ENCODE results near the gene PLCL2.
"Not testable (repeated sequence)": the region's sequence is repeated elsewhere in the genome, so short reads cannot be mapped to it uniquely, and the experiment has no call there.

The PLCL2 gene

GRCh38 chr3:17103579-17103978, 218.8 kb downstream of the PLCL2 start:
- Histone ChIP-seq H3K27me3 (replicated peaks in 2 of 5; ENCODE audit: control insufficient read depth in 4 of 5, insufficient read depth in 5 of 5, low read length in 4 of 5) (no peaks in the 10 kb centered on the region), H3K9me3 (ENCODE audit: control extremely low read depth in 1 of 5, control insufficient read depth in 4 of 5, insufficient read depth in 2 of 5, low read depth in 1 of 5, low read length in 4 of 5) (peaks cover 0 to 9% (median 0%) of the 10 kb centered on the region in 5 experiments), H3K4me1 (ENCODE audit: control extremely low read depth in 1 of 4, control insufficient read depth in 4 of 4, insufficient read depth in 4 of 4, low read length in 3 of 4) (no peaks in the 10 kb centered on the region), H3K4me3 (ENCODE audit: control insufficient read depth in 1 of 7, extremely low read depth in 1 of 7, insufficient read depth in 4 of 7, low read depth in 2 of 7, low read length in 6 of 7) (no peak overlapping the region), H3K36me3 (ENCODE audit: control insufficient read depth in 4 of 4, insufficient read depth in 4 of 4, low read length in 3 of 4) (no peaks in the 10 kb centered on the region), H3K27ac (ENCODE audit: insufficient read depth in 1 of 2, low read depth in 1 of 2, low read length in 2 of 2, poor library complexity in 1 of 2, severe bottlenecking in 2 of 2) (no peak overlapping the region)
- no CpG with 5 or more reads among the region's 1 CpG for WGBS (ENCODE audit: insufficient coverage)
- DNase-seq = no peak
- POLR2A ChIA-PET = interaction anchor here (0.7 kb wide), 1 partner anchor 52 kb away, joined by 3 read pairs; no protein-coding TSS in a partner anchor
- CTCF ChIA-PET = no interaction called here

- POLR2A ChIA-PET, DNase-seq: not testable (repeated sequence)
- WGBS (ENCODE audit: insufficient coverage) = 98% methylated on average over 5 of the region's 5 CpGs
These were observed 222.0 kb downstream of the PLCL2 start for GRCh38 chr3:17106801-17107200.

GRCh38 chr3:17110660-17111396, 226.1 kb downstream of the PLCL2 start:
- peak; percentile 2 to 74 (median 73) for DNase-seq
- no peak overlapping the region for H3K27ac ChIP-seq (ENCODE audit: insufficient read depth in 1 of 2, low read depth in 1 of 2, low read length in 2 of 2, poor library complexity in 1 of 2, severe bottlenecking in 2 of 2)
- H3K4me1 ChIP-seq (ENCODE audit: control extremely low read depth in 1 of 4, control insufficient read depth in 4 of 4, insufficient read depth in 4 of 4, low read length in 3 of 4) = peaks cover 0 to 4% (median 1%) of the 10 kb centered on the region in 4 experiments
- ChIA-PET POLR2A (no interaction called here), CTCF (no interaction called here)
- H3K4me3 ChIP-seq (ENCODE audit: control insufficient read depth in 1 of 7, extremely low read depth in 1 of 7, insufficient read depth in 4 of 7, low read depth in 2 of 7, low read length in 6 of 7) = no peak overlapping the region
- WGBS (ENCODE audit: insufficient coverage) = 37% methylated on average over 3 of the region's 8 CpGs
- no peaks in the 10 kb centered on the region for H3K27me3 ChIP-seq (replicated peaks in 2 of 5; ENCODE audit: control insufficient read depth in 4 of 5, insufficient read depth in 5 of 5, low read length in 4 of 5)
- no peaks in the 10 kb centered on the region for H3K36me3 ChIP-seq (ENCODE audit: control insufficient read depth in 4 of 4, insufficient read depth in 4 of 4, low read length in 3 of 4)
- peaks cover 0 to 8% (median 3%) of the 10 kb centered on the region in 5 experiments for H3K9me3 ChIP-seq (ENCODE audit: control extremely low read depth in 1 of 5, control insufficient read depth in 4 of 5, insufficient read depth in 2 of 5, low read depth in 1 of 5, low read length in 4 of 5)

More at GRCh38 chr3:17106801-17107200, 222.0 kb downstream of the PLCL2 start:
- H3K4me3 ChIP-seq (ENCODE audit: control insufficient read depth in 1 of 7, extremely low read depth in 1 of 7, insufficient read depth in 4 of 7, low read depth in 2 of 7, low read length in 6 of 7); H3K4me1 ChIP-seq (ENCODE audit: control extremely low read depth in 1 of 4, control insufficient read depth in 4 of 4, insufficient read depth in 4 of 4, low read length in 3 of 4); CTCF ChIA-PET; H3K36me3 ChIP-seq (ENCODE audit: control insufficient read depth in 4 of 4, insufficient read depth in 4 of 4, low read length in 3 of 4); H3K9me3 ChIP-seq (ENCODE audit: control extremely low read depth in 1 of 5, control insufficient read depth in 4 of 5, insufficient read depth in 2 of 5, low read depth in 1 of 5, low read length in 4 of 5); H3K27me3 ChIP-seq (replicated peaks in 2 of 5; ENCODE audit: control insufficient read depth in 4 of 5, insufficient read depth in 5 of 5, low read length in 4 of 5); H3K27ac ChIP-seq (ENCODE audit: insufficient read depth in 1 of 2, low read depth in 1 of 2, low read length in 2 of 2, poor library complexity in 1 of 2, severe bottlenecking in 2 of 2): not testable (repeated sequence)

GRCh38 chr3:17111586-17111985, 226.8 kb downstream of the PLCL2 start:
- no peaks in the 10 kb centered on the region for H3K27me3 ChIP-seq (replicated peaks in 2 of 5; ENCODE audit: control insufficient read depth in 4 of 5, insufficient read depth in 5 of 5, low read length in 4 of 5)
- H3K4me1 ChIP-seq (ENCODE audit: control extremely low read depth in 1 of 4, control insufficient read depth in 4 of 4, insufficient read depth in 4 of 4, low read length in 3 of 4) = peaks cover 0 to 4% (median 1%) of the 10 kb centered on the region in 4 experiments
- no peak overlapping the region for H3K27ac ChIP-seq (ENCODE audit: insufficient read depth in 1 of 2, low read depth in 1 of 2, low read length in 2 of 2, poor library complexity in 1 of 2, severe bottlenecking in 2 of 2)
- ChIA-PET CTCF (no interaction called here), POLR2A (no interaction called here)
- WGBS (ENCODE audit: insufficient coverage) = 100% methylated on average over 2 of the region's 3 CpGs
- no peak overlapping the region for H3K4me3 ChIP-seq (ENCODE audit: control insufficient read depth in 1 of 7, extremely low read depth in 1 of 7, insufficient read depth in 4 of 7, low read depth in 2 of 7, low read length in 6 of 7)
- no peaks in the 10 kb centered on the region for H3K36me3 ChIP-seq (ENCODE audit: control insufficient read depth in 4 of 4, insufficient read depth in 4 of 4, low read length in 3 of 4)
- no peak for DNase-seq
- peaks cover 0 to 8% (median 3%) of the 10 kb centered on the region in 5 experiments for H3K9me3 ChIP-seq (ENCODE audit: control extremely low read depth in 1 of 5, control insufficient read depth in 4 of 5, insufficient read depth in 2 of 5, low read depth in 1 of 5, low read length in 4 of 5)

- Histone ChIP-seq H3K27ac (ENCODE audit: insufficient read depth in 1 of 2, low read depth in 1 of 2, low read length in 2 of 2, poor library complexity in 1 of 2, severe bottlenecking in 2 of 2) (no peak overlapping the region), H3K36me3 (ENCODE audit: control insufficient read depth in 4 of 4, insufficient read depth in 4 of 4, low read length in 3 of 4) (no peaks in the 10 kb centered on the region), H3K4me3 (ENCODE audit: control insufficient read depth in 1 of 7, extremely low read depth in 1 of 7, insufficient read depth in 4 of 7, low read depth in 2 of 7, low read length in 6 of 7) (no peak overlapping the region), H3K9me3 (ENCODE audit: control extremely low read depth in 1 of 5, control insufficient read depth in 4 of 5, insufficient read depth in 2 of 5, low read depth in 1 of 5, low read length in 4 of 5) (peaks cover 0 to 8% (median 3%) of the 10 kb centered on the region in 5 experiments), H3K4me1 (ENCODE audit: control extremely low read depth in 1 of 4, control insufficient read depth in 4 of 4, insufficient read depth in 4 of 4, low read length in 3 of 4) (peaks cover 0 to 3% (median 1%) of the 10 kb centered on the region in 4 experiments), H3K27me3 (replicated peaks in 2 of 5; ENCODE audit: control insufficient read depth in 4 of 5, insufficient read depth in 5 of 5, low read length in 4 of 5) (no peaks in the 10 kb centered on the region)
- WGBS (ENCODE audit: insufficient coverage) = 98% methylated on average over 3 of the region's 3 CpGs
- no peak for DNase-seq
- POLR2A ChIA-PET = no interaction called here
- CTCF ChIA-PET = no interaction called here
These were observed 230.4 kb downstream of the PLCL2 start for GRCh38 chr3:17115186-17115585.

- no peak overlapping the region for H3K27ac ChIP-seq (ENCODE audit: insufficient read depth in 1 of 2, low read depth in 1 of 2, low read length in 2 of 2, poor library complexity in 1 of 2, severe bottlenecking in 2 of 2)
- H3K9me3 ChIP-seq (ENCODE audit: control extremely low read depth in 1 of 5, control insufficient read depth in 4 of 5, insufficient read depth in 2 of 5, low read depth in 1 of 5, low read length in 4 of 5) = peaks cover 0 to 8% (median 3%) of the 10 kb centered on the region in 5 experiments
- whole genome bisulfite sequencing (ENCODE audit: insufficient coverage) = 95% methylated on average over 6 of the region's 8 CpGs
- no peaks in the 10 kb centered on the region for H3K27me3 ChIP-seq (replicated peaks in 2 of 5; ENCODE audit: control insufficient read depth in 4 of 5, insufficient read depth in 5 of 5, low read length in 4 of 5)
- H3K4me1 ChIP-seq (ENCODE audit: control extremely low read depth in 1 of 4, control insufficient read depth in 4 of 4, insufficient read depth in 4 of 4, low read length in 3 of 4) = no peaks in the 10 kb centered on the region
- no peak overlapping the region for H3K4me3 ChIP-seq (ENCODE audit: control insufficient read depth in 1 of 7, extremely low read depth in 1 of 7, insufficient read depth in 4 of 7, low read depth in 2 of 7, low read length in 6 of 7)
- ChIA-PET POLR2A (interaction anchor here (0.7 kb wide), 1 partner anchor 9 kb away, joined by 3 read pairs; no protein-coding TSS in a partner anchor), CTCF (no interaction called here)
- H3K36me3 ChIP-seq (ENCODE audit: control insufficient read depth in 4 of 4, insufficient read depth in 4 of 4, low read length in 3 of 4) = no peaks in the 10 kb centered on the region
- DNase-seq = no peak
These were observed 231.3 kb downstream of the PLCL2 start for GRCh38 chr3:17116007-17116600.

GRCh38 chr3:17118771-17119170, 234.0 kb downstream of the PLCL2 start:
- DNase-seq = no peak
- peaks cover 0 to 12% (median 3%) of the 10 kb centered on the region in 5 experiments for H3K9me3 ChIP-seq (ENCODE audit: control extremely low read depth in 1 of 5, control insufficient read depth in 4 of 5, insufficient read depth in 2 of 5, low read depth in 1 of 5, low read length in 4 of 5)
- H3K27me3 ChIP-seq (replicated peaks in 2 of 5; ENCODE audit: control insufficient read depth in 4 of 5, insufficient read depth in 5 of 5, low read length in 4 of 5) = no peaks in the 10 kb centered on the region
- H3K4me3 ChIP-seq (ENCODE audit: control insufficient read depth in 1 of 7, extremely low read depth in 1 of 7, insufficient read depth in 4 of 7, low read depth in 2 of 7, low read length in 6 of 7) = no peak overlapping the region
- 96% methylated on average over 5 of the region's 6 CpGs for WGBS (ENCODE audit: insufficient coverage)
- H3K36me3 ChIP-seq (ENCODE audit: control insufficient read depth in 4 of 4, insufficient read depth in 4 of 4, low read length in 3 of 4) = no peaks in the 10 kb centered on the region
- POLR2A ChIA-PET = no interaction called here
- no peak overlapping the region for H3K27ac ChIP-seq (ENCODE audit: insufficient read depth in 1 of 2, low read depth in 1 of 2, low read length in 2 of 2, poor library complexity in 1 of 2, severe bottlenecking in 2 of 2)
- H3K4me1 ChIP-seq (ENCODE audit: control extremely low read depth in 1 of 4, control insufficient read depth in 4 of 4, insufficient read depth in 4 of 4, low read length in 3 of 4) = no peaks in the 10 kb centered on the region
- CTCF ChIA-PET = no interaction called here
